GM12892 (cell line): Measurements from ENCODE around the gene OPCML.

Source experiments
- DNase-seq: peaks from one replicate; pipeline ENCODE4 v3.0.0; 2011; ENCODE audit not compliant: insufficient read length
- FAIRE-seq: peaks from 2 replicates; lab custom pipeline; 2011; peaks lifted over from hg19 to GRCh38; lab: Jason Lieb, UNC
- POLR2A ChIP-seq: IDR thresholded peaks from 2 replicates; pipeline ENCODE4 v1.6.1; 2011; ENCODE audit warnings: low read depth, low read length, control low read depth
- POLR2AphosphoS5 ChIP-seq: IDR thresholded peaks from 2 replicates; pipeline ENCODE4 v1.6.1; 2011; ENCODE audit warnings: low read depth, low read length, control low read depth
- TAF1 ChIP-seq: IDR thresholded peaks from 2 replicates; pipeline ENCODE4 v1.6.1; 2011; ENCODE audit warnings: low read depth, mild to moderate bottlenecking, control low read depth, low read length, borderline replicate concordance

Gene OPCML

GRCh38 chr11:133019545-133020371 is 512.5 kb downstream of the OPCML start:
- FAIRE-seq (no peak), DNase-seq (no peak)
- no peak for TF ChIP-seq POLR2A
- no peak for TF ChIP-seq POLR2AphosphoS5
- no peak for TF ChIP-seq TAF1

GRCh38 chr11:133015457-133015856 is 516.8 kb downstream of the OPCML start:
- TF ChIP-seq TAF1 (no peak), POLR2AphosphoS5 (no peak), POLR2A (no peak)
- DNase-seq (no peak), FAIRE-seq (no peak)

- no peak for FAIRE-seq
- DNase-seq: no peak
Measured at GRCh38 chr11:133014337-133014736, 518.0 kb downstream of the OPCML start.

GRCh38 chr11:133012803-133013202 is 519.5 kb downstream of the OPCML start:
- FAIRE-seq: no peak
- no peak for DNase-seq
- TF ChIP-seq POLR2AphosphoS5 (no peak), TAF1 (no peak), POLR2A (no peak)

More at GRCh38 chr11:133014337-133014736, 518.0 kb downstream of the OPCML start:
- TF ChIP-seq POLR2A (no peak), TAF1 (no peak), POLR2AphosphoS5 (no peak)

GRCh38 chr11:133011604-133012003 is 520.7 kb downstream of the OPCML start:
- FAIRE-seq (no peak), DNase-seq (no peak)
- TF ChIP-seq POLR2AphosphoS5 (no peak), TAF1 (no peak), POLR2A (no peak)

- FAIRE-seq: no peak
- DNase-seq: no peak
- no peak for TF ChIP-seq TAF1
- no peak for TF ChIP-seq POLR2AphosphoS5
- TF ChIP-seq POLR2A: no peak
Measured at GRCh38 chr11:133007027-133007584, 525.2 kb downstream of the OPCML start.

- TF ChIP-seq POLR2A (no peak), POLR2AphosphoS5 (no peak), TAF1 (no peak)
- FAIRE-seq: no peak
- no peak for DNase-seq
Measured at GRCh38 chr11:133004369-133004768, 527.9 kb downstream of the OPCML start.

GRCh38 chr11:132999516-132999915 is 532.8 kb downstream of the OPCML start:
- TF ChIP-seq TAF1 (no peak), POLR2A (no peak), POLR2AphosphoS5 (no peak)
- FAIRE-seq (no peak), DNase-seq (no peak)

GRCh38 chr11:132999031-132999430 is 533.3 kb downstream of the OPCML start:
- TF ChIP-seq POLR2AphosphoS5 (no peak), TAF1 (no peak), POLR2A (no peak)
- DNase-seq: no peak
- no peak for FAIRE-seq

- FAIRE-seq: no peak
Measured at GRCh38 chr11:132997396-132997795, 534.9 kb downstream of the OPCML start.

GRCh38 chr11:132994966-132995365 is 537.3 kb downstream of the OPCML start:
- FAIRE-seq: no peak
- TF ChIP-seq TAF1 (no peak), POLR2A (no peak), POLR2AphosphoS5 (no peak)
- no peak for DNase-seq

More at GRCh38 chr11:132997396-132997795, 534.9 kb downstream of the OPCML start:
- DNase-seq: no peak
- TF ChIP-seq POLR2AphosphoS5 (no peak), TAF1 (no peak), POLR2A (no peak)

- FAIRE-seq (no peak), DNase-seq (no peak)
- TF ChIP-seq POLR2A (no peak), TAF1 (no peak), POLR2AphosphoS5 (no peak)
Measured at GRCh38 chr11:132993991-132994502, 538.3 kb downstream of the OPCML start.

GRCh38 chr11:132992838-132993631 is 539.3 kb downstream of the OPCML start:
- TF ChIP-seq POLR2AphosphoS5: no peak
- no peak for TF ChIP-seq POLR2A
- TF ChIP-seq TAF1: no peak
- DNase-seq (no peak), FAIRE-seq (no peak)
